H1 (cell line): ENCODE results near the gene PSME1. TPM values are rescaled to one million over a fixed set of nuclear protein-coding genes. Genes with fewer than 3 reads are reported as not detected.
A peak's percentile ranks its signal among the peaks of the same experiment; 100 is the strongest.

Source experiments
- ATF2 ChIP-seq: IDR thresholded peaks from 2 replicates; pipeline ENCODE4 v1.6.1; 2012; ENCODE audit warnings: low read length, inconsistent platforms
- CBX5 ChIP-seq: fragments of 300-800, 300-1000 bp; sonication (generic); IDR thresholded peaks from 2 replicates; pipeline ENCODE4 v1.7.1; 2016; ENCODE audit warnings: antibody characterized with exemption, low read length, low read depth
- CHD2 ChIP-seq: IDR thresholded peaks from 2 replicates; pipeline ENCODE4 v1.6.1; 2012; ENCODE audit warnings: low read length, improper control_type of control experiment
- FOSL1 ChIP-seq: IDR thresholded peaks from 2 replicates; pipeline ENCODE4 v1.6.1; 2011; ENCODE audit warnings: mild to moderate bottlenecking, low read depth, low read length, moderate library complexity; ENCODE audit not compliant: insufficient read depth
- GTF2F1 ChIP-seq: IDR thresholded peaks from 2 replicates; pipeline ENCODE4 v1.6.1; 2012; ENCODE audit warnings: low read depth, low read length, improper control_type of control experiment, borderline replicate concordance
- HDAC2 ChIP-seq, 2 experiments: fragments of 300-600 bp in 1 of 2; sonication (generic) in 1 of 2; IDR thresholded peaks; 2 replicates each; pipeline ENCODE4 v1.6.1; 2011 to 2012; ENCODE audit warnings: low read depth in 2 of 2, low read length in 2 of 2, mild to moderate bottlenecking in 2 of 2, moderate library complexity in 2 of 2, borderline replicate concordance in 1 of 2, inconsistent platforms in 1 of 2
- KDM1A ChIP-seq: fragments of 200-600, 300-600 bp; sonication (generic); IDR thresholded peaks from 2 replicates; pipeline ENCODE4 v1.7.1; 2016; ENCODE audit warnings: mild to moderate bottlenecking, low read length, borderline replicate concordance
- KDM5A ChIP-seq: fragments of 200-600 bp; IDR thresholded peaks from 2 replicates; pipeline ENCODE4 v1.7.1; 2012; ENCODE audit warnings: mild to moderate bottlenecking, low read length, inconsistent platforms, mixed read lengths
- NANOG ChIP-seq: IDR thresholded peaks from 2 replicates; pipeline ENCODE4 v1.6.1; 2011; ENCODE audit warnings: low read length, low read depth, mild to moderate bottlenecking, inconsistent platforms; ENCODE audit not compliant: insufficient read depth, poor library complexity, severe bottlenecking
- PHF8 ChIP-seq: fragments of 200-600 bp; sonication (generic); conservative IDR thresholded peaks from 2 replicates; pipeline ENCODE4 v1.7.1; 2012; ENCODE audit warnings: low read depth, mild to moderate bottlenecking, inconsistent platforms, low read length, moderate library complexity
- POLR2A ChIP-seq, 2 experiments: IDR thresholded peaks; 1 replicate in 1 of 2; 2 replicates in 1 of 2; pipeline ENCODE4 v1.6.1; 2011; ENCODE audit warnings: low read depth in 2 of 2, low read length in 2 of 2, mild to moderate bottlenecking in 2 of 2; ENCODE audit errors: control extremely low read depth in 1 of 2
- RAD21 ChIP-seq, 2 experiments: IDR thresholded peaks in 1 of 2; conservative IDR thresholded peaks in 1 of 2; 2 replicates each; pipeline ENCODE4 v1.6.1; 2011; ENCODE audit warnings: low read depth in 2 of 2, low read length in 2 of 2, improper control_type of control experiment in 1 of 2, inconsistent platforms in 1 of 2, mild to moderate bottlenecking in 1 of 2, moderate library complexity in 1 of 2
- RNF2 ChIP-seq: fragments of 200-900, 300-1000 bp; sonication (generic); IDR thresholded peaks from 2 replicates; pipeline ENCODE4 v1.7.1; 2016; ENCODE audit warnings: borderline replicate concordance, low read depth, mild to moderate bottlenecking, antibody characterized with exemption, low read length; ENCODE audit not compliant: poor library complexity, severe bottlenecking; ENCODE audit errors: missing control alignments
- SIN3A ChIP-seq, 2 experiments: IDR thresholded peaks in 1 of 2; conservative IDR thresholded peaks in 1 of 2; 2 replicates each; pipeline ENCODE4 v1.6.1; 2011 to 2012; ENCODE audit warnings: low read length in 2 of 2, improper control_type of control experiment in 1 of 2, low read depth in 1 of 2, mild to moderate bottlenecking in 1 of 2
- SUZ12 ChIP-seq: fragments of 200-600 bp; sonication (generic); IDR thresholded peaks from 2 replicates; pipeline ENCODE4 v1.6.1; 2012; ENCODE audit warnings: mild to moderate bottlenecking, inconsistent platforms, low read length, moderate library complexity, mixed read lengths
- TBP ChIP-seq: IDR thresholded peaks from 2 replicates; pipeline ENCODE4 v1.6.1; 2011; ENCODE audit warnings: low read depth, low read length, improper control_type of control experiment
- TCF12 ChIP-seq: IDR thresholded peaks from 2 replicates; pipeline ENCODE4 v1.6.1; 2011; ENCODE audit warnings: low read depth, mild to moderate bottlenecking, low read length
- TEAD4 ChIP-seq: IDR thresholded peaks from 2 replicates; pipeline ENCODE4 v1.6.1; 2012; ENCODE audit warnings: low read depth, low read length, inconsistent platforms, mixed read lengths
- USF2 ChIP-seq: IDR thresholded peaks from 2 replicates; pipeline ENCODE4 v1.6.1; 2011; ENCODE audit warnings: low read length, improper control_type of control experiment
- polyA plus RNA-seq, 7 experiments: library from polyadenylated mRNA; depleted of rRNA in 3 of 7; stranded (reverse) in 5 of 7; unstranded in 2 of 7; fragments of >200 nt in 5 of 7; fragments of 200-250 nt in 2 of 7; gene quantifications; 1 replicate in 5 of 7; 2 replicates in 1 of 7; 4 replicates in 1 of 7; pipeline versions ENCODE4 v1.2.1 to v1.2.3, GENCODE V29; 2011 to 2013; ENCODE audit warnings: missing spikeins in 2 of 7, mixed read lengths in 2 of 7
- total RNA-seq: library from RNA; stranded (reverse); fragmentation: NEBNext Ultra II Directional; extraction: Animal tissue kit (Norgen Biotek cat#: 25700); gene quantifications from 2 replicates; pipeline ENCODE4 v1.2.1, GENCODE V29; 2021

The PSME1 gene
- total and polyA plus RNA-seq, 2 of the 8 experiments (the other 6 are each of a cell fraction or from before 2014, with no cell fraction given) = 74.9 to 85.9 TPM

- TF ChIP-seq TBP (peak; percentile 66), NANOG (no peak), HDAC2 (IDR thresholded peaks at IDR 0.05; ENCODE audit: borderline replicate concordance in 1 of 2, low read depth in 2 of 2, low read length in 2 of 2) (peak; percentile 48 to 86; a peak in 2 of 4 replicates), TEAD4 (no peak), CHD2 (peak; percentile 91), USF2 (peak; percentile 81), TCF12 (no peak), RNF2 (no peak), POLR2A (IDR thresholded peaks at IDR 0.05; ENCODE audit: control extremely low read depth in 1 of 2, low read depth in 2 of 2, low read length in 2 of 2) (peak; percentile 45 to 75), GTF2F1 (no peak), PHF8 (peak; percentile 79), ATF2 (no peak), CBX5 (no peak), SIN3A (conservative IDR thresholded peaks at IDR 0.05 in 1 of 2, IDR thresholded peaks at IDR 0.05 in 1 of 2; ENCODE audit: low read depth in 1 of 2, low read length in 2 of 2) (peak; percentile 72 to 84; a peak in 3 of 4 replicates), RAD21 (IDR thresholded peaks at IDR 0.05 in 1 of 2, conservative IDR thresholded peaks at IDR 0.05 in 1 of 2; ENCODE audit: low read depth in 2 of 2, low read length in 2 of 2) (no peak), FOSL1 (no peak), SUZ12 (no peak), KDM1A (no peak), KDM5A (no peak)
Observed at GRCh38 chr14:24114532-24115421, 21.2 kb upstream of the PSME1 start, which contains the start of the genes DCAF11 and NRL (continued).
